Esophagus squamous epithelium (tissue), 4 donors: ENCODE data around the gene ZFAND3.
A peak's percentile ranks its signal among the peaks of the same experiment; 100 is the strongest.

Source experiments
- CTCF ChIP-seq, 6 experiments: fragments of 450-650 bp in 4 of 6; fragments of 200-600 bp in 2 of 6; sonication (generic) in 2 of 6; IDR thresholded peaks; one replicate each; pipeline ENCODE4 v1.5.1; 2016 to 2019; ENCODE audit warnings: antibody characterized with exemption in 6 of 6, mild to moderate bottlenecking in 4 of 6, moderate library complexity in 4 of 6
- POLR2A ChIP-seq, 4 donors: fragments of 450-650 bp; IDR thresholded peaks; one replicate each; pipeline ENCODE4 v1.6.1; 2017; ENCODE audit warnings: antibody characterized with exemption in 4 of 4, mild to moderate bottlenecking in 4 of 4, moderate library complexity in 3 of 4

DNA sequence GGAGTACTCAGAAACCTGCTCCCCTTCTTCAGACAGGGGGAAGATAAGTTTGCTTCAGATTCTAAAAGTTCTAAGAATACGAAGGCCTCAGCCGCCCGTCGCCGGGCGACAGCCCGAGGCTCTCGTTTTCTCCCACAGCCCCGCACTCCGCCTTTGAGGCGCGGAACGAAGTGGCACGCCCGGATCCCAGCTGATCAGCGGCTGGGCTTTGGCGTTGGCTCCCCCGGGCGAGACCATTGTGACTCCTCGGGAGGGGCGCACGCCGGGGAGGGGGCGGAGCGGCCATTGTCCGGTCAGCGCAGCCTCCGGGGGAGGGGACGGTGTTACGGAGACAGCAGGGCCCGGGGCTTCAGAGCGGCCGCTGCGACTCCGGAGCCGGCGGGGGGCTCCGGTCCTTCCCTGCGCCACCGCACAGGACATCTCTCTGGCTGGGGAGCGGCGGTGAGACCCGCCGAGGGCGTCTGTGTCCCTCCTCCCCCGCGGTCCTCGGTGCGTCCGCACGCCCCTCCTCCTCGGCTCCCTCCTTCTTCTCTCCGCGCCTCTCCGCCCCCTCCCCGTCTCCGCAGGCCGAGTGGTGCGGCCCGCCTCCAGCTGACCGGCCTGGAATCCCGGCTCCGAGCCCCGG is at the start of gene ZFAND3:
- peak in 3 of 6 experiments; percentile 4 to 13 (median 7) for TF ChIP-seq CTCF (IDR thresholded peaks at IDR 0.05)
- TF ChIP-seq POLR2A (IDR thresholded peaks at IDR 0.05): peak in 1 of 4 donors; percentile 42
